ENCODE data around the gene DBR1.

Gene DBR1

GRCh38 chr3:138118612-138119422 lies 55.9 kb downstream of the DBR1 start:
- no peak overlapping the region for H3K4me3 ChIP-seq (replicated peaks; ENCODE audit: low read depth, low read length)
- DNase-seq (ENCODE audit: extremely low read depth, insufficient read length): no peak
- peak; percentile 90 for TF ChIP-seq CTCF (IDR thresholded peaks at IDR 0.05; ENCODE audit: insufficient read depth, low read length, poor library complexity, severe bottlenecking)
- no peaks in the 10 kb centered on the region for H3K36me3 ChIP-seq (ENCODE audit: control insufficient read depth, insufficient read depth, low read length)
- H3K27me3 ChIP-seq (replicated peaks; ENCODE audit: control insufficient read depth, insufficient read depth, low read length): no peaks in the 10 kb centered on the region

- peaks cover 3% of the 10 kb centered on the region; the same call in 1 of the 2 replicates for H3K27me3 ChIP-seq (replicated peaks; ENCODE audit: control insufficient read depth, insufficient read depth, low read length)
- TF ChIP-seq CTCF (IDR thresholded peaks at IDR 0.05; ENCODE audit: insufficient read depth, low read length, poor library complexity, severe bottlenecking): peak; percentile 13
- DNase-seq (ENCODE audit: extremely low read depth, insufficient read length): peak; percentile 46
- no peaks in the 10 kb centered on the region for H3K36me3 ChIP-seq (ENCODE audit: control insufficient read depth, insufficient read depth, low read length)
- peak within 1 kb of the TSS; percentile 58 for H3K4me3 ChIP-seq (replicated peaks; ENCODE audit: low read depth, low read length)
Observed at GRCh38 chr3:138114988-138115971, 59.4 kb downstream of the DBR1 start, which contains the start of gene DZIP1L. DZIP1L (minus strand) TSS chr3:138115608; CDS start chr3:138103971, 11,637 bp downstream.

GRCh38 chr3:138114431-138114918 lies 60.2 kb downstream of the DBR1 start:
- Histone ChIP-seq H3K36me3 (ENCODE audit: control insufficient read depth, insufficient read depth, low read length) (no peaks in the 10 kb centered on the region), H3K27me3 (replicated peaks; ENCODE audit: control insufficient read depth, insufficient read depth, low read length) (peaks cover 3% of the 10 kb centered on the region; the same call in 1 of the 2 replicates), H3K4me3 (replicated peaks; ENCODE audit: low read depth, low read length) (no peak overlapping the region)
- TF ChIP-seq CTCF (IDR thresholded peaks at IDR 0.05; ENCODE audit: insufficient read depth, low read length, poor library complexity, severe bottlenecking): no peak
- DNase-seq (ENCODE audit: extremely low read depth, insufficient read length): no peak

GRCh38 chr3:138113326-138113725 lies 61.4 kb downstream of the DBR1 start:
- TF ChIP-seq CTCF (IDR thresholded peaks at IDR 0.05; ENCODE audit: insufficient read depth, low read length, poor library complexity, severe bottlenecking): no peak
- Histone ChIP-seq H3K4me3 (replicated peaks; ENCODE audit: low read depth, low read length) (no peak overlapping the region), H3K36me3 (ENCODE audit: control insufficient read depth, insufficient read depth, low read length) (no peaks in the 10 kb centered on the region), H3K27me3 (replicated peaks; ENCODE audit: control insufficient read depth, insufficient read depth, low read length) (peaks cover 3% of the 10 kb centered on the region; the same call in 1 of the 2 replicates)
- DNase-seq (ENCODE audit: extremely low read depth, insufficient read length): no peak

- Histone ChIP-seq H3K27me3 (replicated peaks; ENCODE audit: control insufficient read depth, insufficient read depth, low read length) (peaks cover 3% of the 10 kb centered on the region; the same call in 1 of the 2 replicates), H3K36me3 (ENCODE audit: control insufficient read depth, insufficient read depth, low read length) (no peaks in the 10 kb centered on the region), H3K4me3 (replicated peaks; ENCODE audit: low read depth, low read length) (no peak overlapping the region)
- no peak for TF ChIP-seq CTCF (IDR thresholded peaks at IDR 0.05; ENCODE audit: insufficient read depth, low read length, poor library complexity, severe bottlenecking)
- DNase-seq (ENCODE audit: extremely low read depth, insufficient read length): no peak
Observed at GRCh38 chr3:138112362-138112761, 62.4 kb downstream of the DBR1 start.
